NCI-H2081 treated with DMSO at 0.1 percent for 48 hours (cell line): ENCODE results near the gene SLC9A9.

Experiments used
- DNase-seq: peaks from one replicate; lab custom pipeline; 2025; lab: John Stamatoyannopoulos, UW

Gene SLC9A9

DNA sequence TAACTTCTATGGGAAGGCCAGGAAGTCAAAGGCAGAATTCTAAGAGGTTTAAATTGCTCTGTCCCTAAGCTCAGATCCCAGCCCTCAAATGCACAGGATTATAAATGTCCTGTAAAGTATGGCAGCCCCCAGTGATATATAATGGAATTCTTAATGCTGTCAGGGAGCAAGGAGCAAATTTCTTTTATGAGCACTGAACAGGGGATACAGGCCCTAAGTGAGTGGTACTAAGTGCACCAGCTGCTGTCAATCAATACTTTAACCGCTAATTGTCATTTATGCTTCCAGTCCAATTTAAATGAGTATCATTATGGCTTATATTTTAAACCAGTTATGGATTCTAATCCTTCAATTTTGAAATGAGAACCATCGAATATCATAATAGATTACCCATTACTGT, 4.7 kb downstream of the SLC9A9 start:
- DNase-seq: no peak

DNA sequence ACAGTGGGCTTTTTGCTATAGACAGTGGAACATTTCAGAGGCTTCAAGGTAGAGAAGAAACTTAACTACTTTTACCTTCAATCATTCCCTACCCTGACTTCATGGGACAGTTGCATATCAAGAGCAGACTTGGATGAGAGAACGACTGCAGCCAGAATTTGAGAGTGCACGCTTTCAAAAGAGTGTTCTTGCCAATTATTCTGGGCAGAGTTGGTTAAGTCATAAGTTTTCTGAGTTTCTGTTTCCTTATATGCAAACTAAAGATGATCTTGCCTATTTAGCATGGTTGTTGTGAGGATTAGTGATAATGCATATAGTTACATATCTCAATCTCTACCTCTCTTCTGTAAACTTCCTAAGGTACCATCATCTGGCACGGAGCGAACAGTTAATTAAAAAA, 7.6 kb downstream of the SLC9A9 start:
- no peak for DNase-seq

DNA sequence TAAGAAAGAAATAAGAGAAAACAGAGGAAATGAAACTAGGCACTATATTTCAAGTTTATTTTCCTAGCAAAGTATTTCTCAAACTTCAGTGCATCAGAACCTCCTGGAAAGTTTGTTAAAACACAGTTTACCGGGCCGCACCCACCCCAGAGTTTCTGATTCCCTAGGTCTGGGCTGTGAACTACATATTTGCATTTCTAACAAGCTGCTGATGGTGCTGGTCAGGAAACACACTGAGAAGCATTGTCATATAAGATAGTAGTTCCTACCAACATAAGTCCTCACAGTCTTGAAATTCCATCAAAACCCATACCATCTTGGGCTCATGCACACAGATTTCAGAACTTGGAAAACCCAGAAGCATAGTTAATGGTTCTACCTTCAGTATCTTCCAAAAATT, 8.3 kb downstream of the SLC9A9 start:
- no peak for DNase-seq

DNA sequence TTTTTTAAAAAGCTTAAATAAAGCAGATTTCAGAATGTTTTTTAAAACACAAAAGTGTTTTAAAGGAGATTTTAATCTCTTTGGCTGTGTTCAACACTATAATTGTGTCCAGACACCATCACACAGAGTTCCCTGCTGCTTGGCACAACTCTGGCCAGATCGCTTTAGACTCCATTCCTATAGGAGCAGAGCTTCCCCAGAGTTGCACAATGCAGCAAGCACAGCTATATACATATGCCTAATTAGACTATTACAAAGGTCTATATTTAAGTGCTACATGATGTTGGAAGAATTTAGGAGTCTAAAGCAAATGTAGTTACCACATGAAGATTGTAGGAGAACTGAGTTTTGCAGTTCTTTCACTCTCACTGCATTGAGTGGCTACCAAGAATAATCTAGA, 11.2 kb downstream of the SLC9A9 start:
- no peak for DNase-seq

DNA sequence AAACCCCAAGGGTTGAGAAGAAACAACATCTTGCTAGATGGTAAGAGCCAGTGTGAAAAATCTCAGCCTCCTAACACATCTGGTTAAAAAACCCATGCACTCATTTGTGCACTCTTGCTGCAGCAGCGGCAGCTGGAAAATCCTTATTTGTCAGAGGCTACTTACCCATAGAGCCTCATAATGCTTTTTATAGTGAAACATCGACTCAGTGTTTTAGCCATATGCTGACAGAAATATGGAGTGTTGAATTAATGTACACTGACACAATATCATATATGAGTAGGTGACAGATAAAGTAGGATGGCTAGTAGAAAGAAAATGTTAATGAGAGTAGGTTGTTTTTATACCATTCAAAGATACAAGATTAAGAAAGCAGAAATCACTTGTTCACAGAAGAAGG, 13.0 kb downstream of the SLC9A9 start:
- DNase-seq: no peak

DNA sequence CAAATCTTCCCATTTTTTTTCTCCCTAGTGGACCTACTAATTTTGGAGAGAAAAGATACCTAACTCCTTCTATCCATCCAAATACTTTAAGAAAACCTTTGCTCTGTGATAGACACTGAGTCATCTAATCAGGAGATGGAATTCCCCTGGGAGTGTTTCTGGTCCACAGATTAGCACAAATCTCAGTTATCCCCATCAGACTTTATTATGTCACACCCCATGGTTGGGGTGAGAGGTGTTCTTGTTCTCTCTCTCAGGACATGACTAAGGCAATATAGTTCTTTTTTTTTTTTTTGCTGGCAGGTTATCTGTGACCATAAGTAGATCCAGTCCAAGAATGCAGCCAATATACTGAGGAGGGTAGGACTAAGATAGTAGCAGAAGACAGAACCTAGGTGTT, 15.8 kb downstream of the SLC9A9 start:
- DNase-seq: no peak

DNA sequence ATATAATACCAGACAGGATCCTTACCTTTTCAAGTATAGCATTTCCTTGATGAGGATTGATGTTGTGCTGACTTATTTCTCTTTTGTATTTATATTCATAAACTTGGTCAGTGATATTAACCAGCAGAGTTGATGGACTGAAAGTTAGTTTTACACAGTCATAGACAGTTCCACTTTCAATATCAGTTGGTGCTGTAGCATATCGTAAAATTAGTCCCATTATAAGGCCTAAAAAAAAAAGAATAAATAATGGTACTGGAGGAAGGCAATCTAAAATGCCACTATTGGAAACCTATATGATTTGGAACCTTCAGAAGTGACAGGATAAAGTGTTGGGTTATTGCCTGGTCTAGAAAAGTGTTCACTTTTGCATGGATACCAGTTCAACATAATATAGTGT, 16.3 kb downstream of the SLC9A9 start:
- DNase-seq: no peak

DNA sequence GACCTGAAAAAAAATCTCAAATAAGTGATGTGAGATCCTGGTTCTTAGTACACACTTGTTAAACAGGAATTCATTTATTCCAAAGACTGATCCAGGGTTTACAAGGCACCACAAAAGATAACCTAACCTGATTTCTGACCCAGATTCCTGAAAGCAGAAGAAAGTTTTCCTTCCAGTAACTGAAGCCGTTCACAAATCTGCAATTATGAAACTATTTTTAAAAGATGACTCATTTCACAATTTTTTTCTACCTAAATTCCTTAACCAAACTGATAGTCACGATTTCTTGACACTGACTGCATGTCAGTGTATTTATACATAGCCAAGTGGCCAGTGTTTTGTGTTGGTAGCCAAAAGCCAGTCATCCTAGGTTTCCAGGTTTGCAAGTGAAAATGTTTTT, 17.1 kb downstream of the SLC9A9 start:
- DNase-seq: no peak

DNA sequence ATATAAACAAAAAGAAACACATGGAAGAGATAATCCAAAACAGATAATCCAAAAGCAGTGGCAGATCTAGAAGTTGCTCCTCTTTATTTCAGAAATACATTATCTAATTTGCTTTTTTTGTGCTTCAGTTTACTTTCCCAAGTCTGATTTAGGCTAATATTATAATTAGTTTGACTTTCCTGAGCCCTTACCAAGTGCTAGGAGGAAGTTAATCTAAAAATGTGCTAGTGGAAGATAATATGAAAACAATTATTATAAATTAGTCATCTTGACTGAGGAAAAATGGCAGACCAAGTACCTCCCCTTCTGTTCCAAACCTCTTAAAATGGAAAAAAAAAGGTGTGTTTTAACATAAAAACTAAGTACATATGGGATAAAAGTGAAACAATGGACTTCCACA, 17.5 kb downstream of the SLC9A9 start:
- no peak for DNase-seq

DNA sequence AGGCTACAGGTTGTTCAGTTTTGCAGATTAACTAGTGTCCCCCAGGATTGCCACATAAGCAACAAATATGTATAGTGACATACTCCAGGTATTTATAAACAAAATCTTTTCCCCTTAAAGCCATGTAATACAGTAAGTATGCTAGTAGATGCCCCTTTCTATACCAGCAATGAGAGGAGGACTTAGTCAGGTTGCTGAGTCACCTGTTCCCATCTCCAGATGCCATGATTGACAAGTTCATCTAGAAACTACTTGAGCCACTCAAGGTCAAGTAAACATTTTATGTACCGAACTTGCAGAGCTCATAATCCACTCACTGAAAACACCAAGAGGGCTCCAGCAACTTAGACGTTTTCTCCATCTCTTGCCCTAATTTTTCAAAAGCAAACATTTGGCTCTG, 18.2 kb downstream of the SLC9A9 start:
- DNase-seq: no peak

DNA sequence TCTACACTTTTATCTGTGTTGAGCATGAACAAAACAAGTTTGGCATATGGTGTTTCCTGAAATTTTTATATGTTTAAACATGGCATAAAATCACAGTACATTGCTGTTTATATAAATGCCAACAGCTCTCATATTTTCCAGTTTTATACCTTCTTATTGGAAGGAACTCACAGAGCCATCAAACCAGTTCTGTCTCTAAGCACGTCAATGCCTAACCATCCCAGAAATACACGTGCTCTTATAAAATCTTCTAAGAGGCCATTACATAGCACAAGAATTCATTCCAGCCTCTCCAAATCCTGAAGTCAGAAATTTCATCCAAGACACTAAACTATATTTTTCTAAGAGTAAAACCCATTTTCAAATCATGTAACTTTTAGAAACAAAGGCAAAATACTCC, 20.8 kb downstream of the SLC9A9 start:
- DNase-seq: no peak

DNA sequence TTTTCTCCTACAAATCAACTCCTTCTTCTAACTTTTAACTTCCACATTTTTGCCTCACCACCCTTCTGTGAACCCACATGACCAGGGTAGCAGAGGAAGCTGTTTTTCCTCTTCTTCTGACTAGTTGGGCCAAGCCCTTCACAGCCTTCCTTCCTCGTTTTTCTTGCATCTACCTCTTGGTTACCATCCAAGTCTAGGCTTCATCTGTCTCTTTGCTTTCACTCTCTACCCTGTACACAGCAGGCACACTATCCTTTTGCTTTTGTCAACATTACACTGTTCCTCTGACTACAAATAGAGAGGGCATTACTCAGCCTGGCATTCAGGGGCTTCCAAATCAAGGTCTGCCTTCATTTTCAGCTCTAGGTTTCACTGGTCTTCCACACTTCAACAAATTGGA, 22.0 kb downstream of the SLC9A9 start:
- no peak for DNase-seq

DNA sequence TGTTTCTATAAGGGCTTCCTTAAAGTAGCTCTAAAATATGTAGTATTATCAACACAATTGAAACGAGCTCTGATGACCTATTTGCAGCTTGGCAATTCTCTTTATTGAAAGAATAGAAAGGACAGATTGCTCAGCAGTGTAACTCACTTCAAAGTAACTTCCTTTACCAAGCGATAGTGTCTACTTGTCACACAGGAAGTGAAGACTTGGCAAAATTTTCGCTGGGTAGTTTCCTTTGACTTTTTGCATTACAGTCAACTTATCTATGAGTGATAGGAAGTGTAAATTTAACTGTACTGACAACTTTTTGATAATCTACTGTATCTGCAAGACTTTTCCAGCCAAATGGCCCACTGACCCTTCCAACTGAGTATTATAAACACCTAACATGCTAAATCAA, 22.8 kb downstream of the SLC9A9 start:
- DNase-seq: no peak

DNA sequence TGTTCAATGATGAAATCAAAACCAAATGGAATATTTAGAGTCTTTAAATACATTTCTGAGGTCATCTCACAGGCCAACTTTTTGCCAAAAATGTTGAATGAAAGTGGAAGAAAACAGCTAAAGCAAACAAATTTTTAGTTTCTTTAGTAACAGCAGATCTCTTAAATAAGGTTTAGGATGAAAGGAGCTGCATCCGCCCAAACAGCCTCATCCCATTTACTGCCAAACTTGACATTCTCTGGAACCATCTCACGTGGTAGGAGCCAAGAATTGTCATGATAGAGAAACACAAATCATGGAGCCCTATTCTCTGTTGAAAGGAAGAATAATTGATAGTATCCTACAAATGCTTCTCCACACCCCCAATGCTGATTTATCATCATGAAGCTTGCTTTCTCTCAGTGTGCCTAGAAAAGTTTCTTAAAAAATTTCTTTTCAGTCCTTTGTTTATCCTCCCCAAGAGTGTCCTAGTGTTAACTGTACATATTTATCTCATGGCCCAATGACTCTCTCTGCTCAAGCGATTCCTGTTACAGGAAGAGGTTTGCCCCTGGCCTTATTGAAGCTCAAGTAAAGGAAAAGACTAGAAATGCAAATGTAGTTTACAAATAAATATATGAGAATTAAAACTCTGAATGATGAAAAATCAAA, 23.4 kb downstream of the SLC9A9 start:
- DNase-seq: no peak

DNA sequence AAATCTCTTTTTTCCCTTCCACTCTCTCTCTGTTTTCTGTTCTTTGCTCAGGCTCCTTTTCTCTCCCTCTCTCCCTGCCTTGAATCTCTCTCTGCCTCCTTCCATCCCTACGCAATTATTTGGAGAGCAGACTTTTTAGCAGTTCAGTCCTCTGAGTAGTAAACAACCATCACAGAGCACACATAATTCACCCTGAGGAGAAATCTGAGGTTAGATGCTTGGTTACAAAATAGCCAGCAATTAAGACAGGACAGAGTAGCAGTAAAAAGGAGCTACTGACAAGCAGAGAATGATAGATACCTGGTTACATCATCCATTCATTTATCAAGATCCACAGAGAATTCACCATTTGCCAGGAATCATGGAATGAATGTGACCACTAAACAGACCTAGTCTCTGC, 25.5 kb downstream of the SLC9A9 start:
- no peak for DNase-seq

DNA sequence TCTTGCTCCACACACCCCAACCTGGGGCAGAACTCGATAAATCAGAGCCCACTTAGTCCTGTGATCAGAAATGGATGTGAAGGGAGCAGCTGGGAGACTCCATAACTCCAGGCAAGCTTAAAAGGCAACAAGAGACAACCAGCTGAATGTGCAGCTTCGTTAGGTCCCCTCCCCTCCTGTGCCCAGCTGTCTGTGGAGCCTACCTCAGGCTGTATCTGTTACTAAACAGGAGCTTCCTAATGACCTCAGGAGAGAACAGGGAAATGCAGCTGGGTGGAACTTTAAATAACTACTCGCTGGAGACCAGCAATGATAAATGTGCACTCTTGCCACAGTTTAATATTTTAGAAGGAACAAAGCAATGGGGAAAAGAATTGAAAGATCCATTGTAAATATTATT, 25.9 kb downstream of the SLC9A9 start:
- no peak for DNase-seq

DNA sequence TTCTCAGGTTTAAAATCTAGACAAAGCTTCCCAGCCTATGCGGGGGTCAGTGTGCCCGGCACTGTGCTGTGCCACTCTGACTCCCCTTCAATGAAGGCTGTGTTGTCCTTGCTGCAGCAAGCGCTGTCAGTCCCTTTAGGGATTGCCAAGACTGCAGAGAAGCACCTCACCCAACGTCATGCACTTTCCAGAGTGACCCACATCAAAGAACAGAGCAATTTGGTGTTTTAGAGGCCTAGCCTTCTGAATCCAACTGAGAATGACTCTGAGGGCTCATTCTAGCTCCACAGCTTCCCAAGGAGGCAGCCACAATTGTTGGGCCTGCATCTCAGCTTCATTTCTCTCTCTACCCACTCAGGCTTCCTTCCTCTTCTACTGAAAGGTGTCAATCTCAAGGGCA, 26.4 kb downstream of the SLC9A9 start:
- no peak for DNase-seq

DNA sequence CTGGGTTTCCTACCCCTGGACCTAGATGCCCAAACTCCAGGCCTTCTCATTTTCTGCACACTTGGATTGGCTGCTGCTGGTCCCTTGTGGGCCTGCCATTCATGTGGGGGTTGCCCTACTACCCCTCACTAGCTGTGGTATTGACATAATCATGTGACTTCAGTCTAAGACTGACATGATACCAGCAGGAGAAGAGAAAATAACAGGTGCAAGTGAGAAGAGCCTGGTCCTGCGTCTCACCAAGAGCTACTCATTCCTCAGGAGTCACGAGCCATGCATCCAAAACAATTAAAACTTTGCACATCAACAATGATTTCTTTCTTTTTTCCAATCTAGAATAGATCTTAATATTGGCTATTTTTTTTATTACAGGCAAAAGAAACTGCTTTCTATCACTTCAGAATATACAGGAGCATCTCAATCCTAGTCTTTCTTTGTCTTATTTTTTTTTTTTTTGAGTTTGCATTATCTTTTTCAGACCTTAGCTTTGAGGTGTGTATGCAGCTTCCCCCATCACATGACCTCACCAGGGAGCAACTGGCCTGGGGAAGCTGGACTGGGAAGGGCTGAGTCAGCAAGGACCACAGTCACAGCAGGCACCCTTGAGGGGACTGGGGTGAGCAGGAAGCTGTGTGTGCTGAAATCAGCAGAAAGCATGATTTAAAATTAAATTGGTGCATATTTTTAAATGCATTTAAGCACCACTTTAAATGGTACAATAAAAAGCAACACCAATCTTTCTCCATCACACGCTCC, 27.6 kb downstream of the SLC9A9 start:
- DNase-seq: no peak

DNA sequence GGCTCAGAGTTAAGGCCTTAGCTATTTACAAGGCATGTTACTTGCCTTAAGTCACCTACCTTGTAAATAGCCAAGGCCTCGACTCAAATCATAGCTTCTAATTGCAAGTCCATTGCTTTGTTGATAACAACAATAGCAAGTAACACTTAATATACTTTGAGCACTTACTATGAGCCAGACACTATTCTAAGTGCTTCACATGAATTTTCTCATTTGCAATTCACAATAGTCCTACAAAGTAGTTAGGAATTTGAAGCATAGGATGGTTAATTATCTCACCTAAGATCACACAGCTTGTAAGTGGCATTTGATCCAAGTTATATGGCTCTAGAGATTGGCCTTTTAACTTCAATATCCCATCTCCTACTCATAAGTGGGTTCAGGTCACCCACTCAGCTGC, 28.4 kb downstream of the SLC9A9 start:
- no peak for DNase-seq

DNA sequence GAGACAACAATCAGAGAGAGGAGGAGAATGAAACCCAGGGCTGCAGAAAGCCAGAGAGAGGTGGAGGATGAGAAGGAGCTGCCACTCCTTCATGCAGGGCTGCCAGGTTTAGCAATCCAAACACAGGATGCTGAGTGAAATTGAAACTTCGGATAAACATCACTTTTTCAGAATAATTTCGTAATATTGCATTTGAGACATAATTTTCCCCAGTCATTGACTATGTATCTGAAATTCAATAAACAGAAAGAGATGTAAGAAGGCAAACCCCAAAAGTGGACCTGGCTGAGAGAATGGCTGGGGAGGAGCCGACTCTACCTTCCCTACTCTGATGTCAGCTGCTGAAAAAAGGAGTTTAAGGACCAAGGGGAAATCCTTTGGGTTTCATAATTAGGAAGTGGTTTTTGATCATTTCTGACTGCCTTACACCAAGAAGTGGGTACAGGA, 33.8 kb downstream of the SLC9A9 start:
- no peak for DNase-seq

DNA sequence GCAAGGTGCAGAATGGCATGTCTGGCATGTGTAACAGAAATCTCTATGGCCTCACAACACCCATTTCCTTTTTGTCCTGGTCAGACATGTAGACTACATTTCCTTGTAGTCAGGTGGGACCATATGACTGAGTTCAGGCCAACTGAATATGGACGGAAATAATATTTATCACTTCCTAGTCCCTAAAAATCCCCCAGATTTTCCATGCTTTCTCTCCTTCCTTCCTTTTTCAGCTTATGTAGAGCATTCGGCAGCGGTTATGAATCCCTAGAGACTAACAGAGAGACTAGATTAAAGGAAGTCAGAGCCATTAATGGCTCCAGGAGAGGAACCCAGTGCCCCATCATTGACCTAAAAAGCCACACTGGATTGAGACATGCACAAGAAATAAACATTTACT, 35.8 kb downstream of the SLC9A9 start:
- no peak for DNase-seq

DNA sequence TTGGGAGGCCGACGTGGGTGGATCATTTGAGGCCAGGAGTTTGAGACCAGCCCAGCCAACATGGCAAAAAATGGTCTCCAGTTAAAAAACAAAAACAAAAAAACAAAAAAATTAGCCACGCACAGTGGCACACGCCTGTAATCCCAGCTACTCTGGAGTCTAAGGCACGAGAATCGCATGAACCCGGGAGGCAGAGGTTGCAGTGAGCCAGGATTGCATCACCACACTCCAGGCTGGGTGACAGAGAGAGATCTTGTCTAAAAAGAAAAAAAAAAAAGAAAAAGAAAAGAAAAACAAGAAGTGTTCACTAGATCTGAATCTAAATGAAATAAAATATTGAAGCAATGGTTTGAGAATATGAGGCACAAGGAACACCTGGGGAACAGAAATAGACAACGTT, 36.7 kb downstream of the SLC9A9 start:
- no peak for DNase-seq

DNA sequence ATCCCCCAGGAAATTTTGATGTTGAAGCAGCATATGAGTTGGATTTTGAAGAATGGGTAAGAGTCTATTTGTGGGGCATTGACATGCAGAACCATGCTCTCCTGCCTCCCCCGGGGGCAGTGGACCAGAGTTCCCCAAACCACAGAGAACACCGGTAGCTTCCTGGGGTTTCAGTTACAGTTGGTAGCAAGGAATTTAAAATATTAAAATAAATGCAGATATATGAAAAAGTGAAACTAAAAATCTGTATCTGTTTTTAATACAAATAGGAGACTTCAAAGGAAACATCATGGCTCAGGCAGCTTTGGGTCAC, 37.4 kb downstream of the SLC9A9 start:
- no peak for DNase-seq
